Upper lobe of left lung (tissue), 4 donors: Measurements from ENCODE around the gene KLHL5.

Experiments
- POLR2A ChIP-seq, 4 donors: fragments of 450-650 bp; IDR thresholded peaks; one replicate each; pipeline ENCODE4 v1.5.1; 2016 to 2017; ENCODE audit warnings: antibody characterized with exemption in 4 of 4, mild to moderate bottlenecking in 2 of 4
- POLR2AphosphoS5 ChIP-seq, 2 donors: sonication (generic); formaldehyde crosslinking; IDR thresholded peaks; one replicate each; pipeline ENCODE4 v1.5.1; 2017; ENCODE audit warnings: antibody characterized with exemption in 2 of 2
- TF ChIP-seq, protein P1 (sequence below), 6 experiments: fragments of 450-650 bp in 4 of 6; fragments of 200-600 bp in 2 of 6; sonication (generic) in 2 of 6; IDR thresholded peaks; one replicate each; pipeline ENCODE4 v1.5.1; 2016 to 2019; ENCODE audit warnings: antibody characterized with exemption in 6 of 6

DNA sequence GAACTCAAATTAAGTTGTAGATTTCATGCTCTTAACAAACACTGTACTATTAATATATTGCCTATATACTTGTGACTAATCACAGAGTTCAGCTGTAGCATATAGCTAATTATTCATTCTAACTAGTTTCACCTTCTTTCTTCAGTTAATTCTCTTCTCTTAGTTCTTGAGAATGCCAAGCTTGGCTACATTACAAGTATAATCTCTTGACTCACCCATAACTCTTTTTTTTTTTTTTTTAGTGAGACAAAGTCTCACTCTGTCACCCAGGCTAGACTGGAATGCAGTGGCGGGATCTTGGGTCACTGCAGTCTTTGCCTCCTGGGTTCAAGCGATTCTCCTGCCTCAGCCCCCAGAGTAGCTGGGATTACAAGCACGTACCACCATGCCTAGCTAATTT lies 5.4 kb downstream of the KLHL5 start:
- no peak for TF ChIP-seq POLR2A (IDR thresholded peaks at IDR 0.05)
- TF ChIP-seq, protein P1, sequence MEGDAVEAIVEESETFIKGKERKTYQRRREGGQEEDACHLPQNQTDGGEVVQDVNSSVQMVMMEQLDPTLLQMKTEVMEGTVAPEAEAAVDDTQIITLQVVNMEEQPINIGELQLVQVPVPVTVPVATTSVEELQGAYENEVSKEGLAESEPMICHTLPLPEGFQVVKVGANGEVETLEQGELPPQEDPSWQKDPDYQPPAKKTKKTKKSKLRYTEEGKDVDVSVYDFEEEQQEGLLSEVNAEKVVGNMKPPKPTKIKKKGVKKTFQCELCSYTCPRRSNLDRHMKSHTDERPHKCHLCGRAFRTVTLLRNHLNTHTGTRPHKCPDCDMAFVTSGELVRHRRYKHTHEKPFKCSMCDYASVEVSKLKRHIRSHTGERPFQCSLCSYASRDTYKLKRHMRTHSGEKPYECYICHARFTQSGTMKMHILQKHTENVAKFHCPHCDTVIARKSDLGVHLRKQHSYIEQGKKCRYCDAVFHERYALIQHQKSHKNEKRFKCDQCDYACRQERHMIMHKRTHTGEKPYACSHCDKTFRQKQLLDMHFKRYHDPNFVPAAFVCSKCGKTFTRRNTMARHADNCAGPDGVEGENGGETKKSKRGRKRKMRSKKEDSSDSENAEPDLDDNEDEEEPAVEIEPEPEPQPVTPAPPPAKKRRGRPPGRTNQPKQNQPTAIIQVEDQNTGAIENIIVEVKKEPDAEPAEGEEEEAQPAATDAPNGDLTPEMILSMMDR (IDR thresholded peaks at IDR 0.05): no peak
- no peak for TF ChIP-seq POLR2AphosphoS5 (IDR thresholded peaks at IDR 0.05)
